HCT116 (cell line): Measurements from ENCODE around the gene AP2A1. TPM values are rescaled to one million over a fixed set of nuclear protein-coding genes. Genes with fewer than 3 reads are reported as not detected.

Experiments used
- ATAC-seq: fragments of 200-7000 bp; cut with Tn5 transposase; 2 replicates; pipeline ENCODE4 v1.9.1; 2020; ENCODE audit warnings: mild to moderate bottlenecking, moderate library complexity
- BruUV-seq: library from RNA; stranded (reverse); fragments of 400-500 nt; replicated peaks from 2 replicates; lab custom pipeline; 2021; lab: Mats Ljungman, UMichigan
- CTCF ChIA-PET: fragments of 300-600 bp; sonication (Branson Sonifier 250); formaldehyde crosslinking; loops from one replicate; lab custom pipeline; 2021; ENCODE audit warnings: antibody characterized with exemption; lab: Charles Lee
- POLR2A ChIA-PET: fragments of 300-600, 350-600 bp; sonication (Branson Sonifier 250); formaldehyde crosslinking; loops from one replicate; lab custom pipeline; 2021; ENCODE audit warnings: antibody characterized with exemption; lab: Charles Lee
- RAD21 ChIA-PET, 2 experiments: fragments of 300-600 bp; sonication (Branson Sonifier 250); formaldehyde crosslinking; loops; one replicate each; lab custom pipeline; 2023; ENCODE audit warnings: low total read pairs in 2 of 2; ENCODE audit not compliant: uncharacterized antibody in 2 of 2, unreplicated experiment in 2 of 2, low non-redundant PET in 1 of 2; lab: Charles Lee
- DNase-seq: peaks from one replicate; pipeline ENCODE4 v3.0.0-alpha.2; 2010; ENCODE audit warnings: low read depth, low spot score
- H2AFZ ChIP-seq: fragments of 200-600 bp; shearing (Covaris generic), sonication (generic); 2 replicates; pipeline ENCODE4 v1.6.1; 2017; ENCODE audit warnings: low read depth, mixed run types, mixed read lengths, antibody characterized with exemption, low read length; ENCODE audit not compliant: poor library complexity, severe bottlenecking
- H3K27ac ChIP-seq: 2 replicates; pipeline ENCODE4 v1.5.1; 2012; ENCODE audit warnings: low read depth, low read length
- H3K27me3 ChIP-seq: fragments of 200-600 bp; sonication (generic); 2 replicates; pipeline ENCODE4 v1.6.1; 2016; ENCODE audit warnings: mixed run types, low read length, mixed read lengths; ENCODE audit not compliant: insufficient read depth
- H3K36me3 ChIP-seq, 2 experiments: fragments of 200-500 bp in 1 of 2; fragments of 200-600 bp in 1 of 2; sonication (Bioruptor generic) in 1 of 2; sonication (generic) in 1 of 2; 2 replicates each; pipeline versions ENCODE4 v1.5.1 to v1.6.1; 2014 to 2016; ENCODE audit warnings: low read length in 2 of 2, inconsistent platforms in 1 of 2, mixed read lengths in 1 of 2, mixed run types in 1 of 2; ENCODE audit not compliant: insufficient read depth in 2 of 2, control insufficient read depth in 1 of 2
- H3K4me1 ChIP-seq, 2 experiments: fragments of 200-600 bp in 1 of 2; sonication (generic) in 1 of 2; 2 replicates each; pipeline versions ENCODE4 v1.5.1 to v1.6.1; 2012 to 2017; ENCODE audit warnings: low read length in 2 of 2, inconsistent platforms in 1 of 2, mild to moderate bottlenecking in 1 of 2, mixed read lengths in 1 of 2, mixed run types in 1 of 2, moderate library complexity in 1 of 2; ENCODE audit not compliant: insufficient read depth in 2 of 2, control insufficient read depth in 1 of 2
- H3K4me2 ChIP-seq: fragments of 200-600 bp; sonication (generic); 2 replicates; pipeline ENCODE4 v1.6.1; 2017; ENCODE audit warnings: mixed run types, low read length, mixed read lengths
- H3K4me3 ChIP-seq, 2 experiments: fragments of 200-600 bp in 1 of 2; sonication (generic) in 1 of 2; replicated peaks in 1 of 2; 2 replicates each; pipeline ENCODE4 v1.5.1; 2011 to 2016; ENCODE audit warnings: low read length in 2 of 2, control low read depth in 1 of 2, low read depth in 1 of 2, mild to moderate bottlenecking in 1 of 2, mixed read lengths in 1 of 2, mixed run types in 1 of 2
- H3K79me2 ChIP-seq: fragments of 200-600 bp; sonication (generic); 2 replicates; pipeline ENCODE4 v1.6.1; 2017; ENCODE audit warnings: mild to moderate bottlenecking, mixed run types, low read length, moderate library complexity, mixed read lengths; ENCODE audit not compliant: insufficient read depth
- H3K9ac ChIP-seq: fragments of 200-600 bp; sonication (generic); 2 replicates; pipeline ENCODE4 v1.6.1; 2016; ENCODE audit warnings: low read length, mixed read lengths
- H3K9me2 ChIP-seq: fragments of 200-600 bp; sonication (generic), shearing (Covaris generic); 2 replicates; pipeline ENCODE4 v1.6.1; 2017; ENCODE audit warnings: mixed run types, mild to moderate bottlenecking, moderate library complexity; ENCODE audit not compliant: insufficient read depth
- H3K9me3 ChIP-seq, 2 experiments: fragments of 200-500 bp in 1 of 2; fragments of 200-600 bp in 1 of 2; sonication (Bioruptor generic) in 1 of 2; sonication (generic) in 1 of 2; 2 replicates each; pipeline ENCODE4 v1.6.1; 2014 to 2017; ENCODE audit warnings: low read length in 2 of 2, mixed read lengths in 2 of 2, inconsistent platforms in 1 of 2, low read depth in 1 of 2, mild to moderate bottlenecking in 1 of 2, mixed run types in 1 of 2, moderate library complexity in 1 of 2; ENCODE audit not compliant: control insufficient read depth in 1 of 2, insufficient read depth in 1 of 2
- H4K20me1 ChIP-seq: fragments of 200-600 bp; sonication (generic), shearing (Covaris generic); 2 replicates; pipeline ENCODE4 v1.6.1; 2017; ENCODE audit warnings: mixed run types, mild to moderate bottlenecking, moderate library complexity; ENCODE audit not compliant: insufficient read depth
- CEBPB ChIP-seq: IDR thresholded peaks from 2 replicates; pipeline ENCODE4 v1.6.1; 2012; ENCODE audit warnings: low read depth
- SIN3A ChIP-seq: IDR thresholded peaks from 2 replicates; pipeline ENCODE4 v1.6.1; 2012; ENCODE audit warnings: low read depth
- SRF ChIP-seq: IDR thresholded peaks from 2 replicates; pipeline ENCODE4 v1.6.1; 2012; ENCODE audit warnings: low read depth
- TCF7L2 ChIP-seq: IDR thresholded peaks from 2 replicates; pipeline ENCODE4 v1.7.0; 2011; ENCODE audit warnings: borderline replicate concordance, inconsistent platforms; ENCODE audit not compliant: insufficient read depth, insufficient read length; ENCODE audit errors: extremely low read depth
- YY1 ChIP-seq: IDR thresholded peaks from 2 replicates; pipeline ENCODE4 v1.6.1; 2011; ENCODE audit warnings: low read length, low read depth, moderate library complexity, mild to moderate bottlenecking; ENCODE audit not compliant: insufficient replicate concordance; ENCODE audit errors: extremely low read depth
- intact Hi-C: fragments of 100-400 bp; cut with micrococcal nuclease; formaldehyde crosslinking; loops from 2 replicates; pipeline ENCODE4 v1.10.0; 2022
- total RNA-seq: library from RNA; stranded (reverse); gene quantifications from one replicate; pipeline ENCODE4 v1.2.1, GENCODE V29; 2021; ENCODE audit not compliant: unreplicated experiment
- TF ChIP-seq, protein P1 (sequence below): IDR thresholded peaks from 2 replicates; pipeline ENCODE4 v1.6.1; 2012; ENCODE audit warnings: low read depth
- TF ChIP-seq, protein P2 (sequence below): IDR thresholded peaks from 2 replicates; pipeline ENCODE4 v1.6.1; 2012

AP2A1 gene
- total RNA-seq, 1 experiment from 2014 or later, result 102 TPM

DNA sequence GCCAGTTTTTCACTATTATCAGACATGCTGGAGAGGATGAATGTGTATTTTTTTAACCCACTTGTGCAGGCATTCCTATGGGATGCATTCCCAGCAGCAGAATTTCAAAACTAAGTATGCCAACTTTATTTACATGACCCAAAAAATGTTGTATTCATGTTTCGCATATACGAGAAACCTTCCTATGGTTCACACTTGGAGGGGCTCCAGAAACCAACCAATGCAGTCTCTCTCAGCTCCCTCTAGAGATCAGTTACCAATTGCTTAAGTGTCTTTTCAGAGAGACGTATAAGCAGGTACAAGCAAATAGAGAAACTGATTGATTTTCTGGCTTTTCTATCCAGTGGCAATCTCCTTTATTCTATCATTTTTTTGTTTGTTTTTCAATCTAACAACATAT lies 78.6 kb downstream of the AP2A1 start (continued):
- TF ChIP-seq, protein P1, sequence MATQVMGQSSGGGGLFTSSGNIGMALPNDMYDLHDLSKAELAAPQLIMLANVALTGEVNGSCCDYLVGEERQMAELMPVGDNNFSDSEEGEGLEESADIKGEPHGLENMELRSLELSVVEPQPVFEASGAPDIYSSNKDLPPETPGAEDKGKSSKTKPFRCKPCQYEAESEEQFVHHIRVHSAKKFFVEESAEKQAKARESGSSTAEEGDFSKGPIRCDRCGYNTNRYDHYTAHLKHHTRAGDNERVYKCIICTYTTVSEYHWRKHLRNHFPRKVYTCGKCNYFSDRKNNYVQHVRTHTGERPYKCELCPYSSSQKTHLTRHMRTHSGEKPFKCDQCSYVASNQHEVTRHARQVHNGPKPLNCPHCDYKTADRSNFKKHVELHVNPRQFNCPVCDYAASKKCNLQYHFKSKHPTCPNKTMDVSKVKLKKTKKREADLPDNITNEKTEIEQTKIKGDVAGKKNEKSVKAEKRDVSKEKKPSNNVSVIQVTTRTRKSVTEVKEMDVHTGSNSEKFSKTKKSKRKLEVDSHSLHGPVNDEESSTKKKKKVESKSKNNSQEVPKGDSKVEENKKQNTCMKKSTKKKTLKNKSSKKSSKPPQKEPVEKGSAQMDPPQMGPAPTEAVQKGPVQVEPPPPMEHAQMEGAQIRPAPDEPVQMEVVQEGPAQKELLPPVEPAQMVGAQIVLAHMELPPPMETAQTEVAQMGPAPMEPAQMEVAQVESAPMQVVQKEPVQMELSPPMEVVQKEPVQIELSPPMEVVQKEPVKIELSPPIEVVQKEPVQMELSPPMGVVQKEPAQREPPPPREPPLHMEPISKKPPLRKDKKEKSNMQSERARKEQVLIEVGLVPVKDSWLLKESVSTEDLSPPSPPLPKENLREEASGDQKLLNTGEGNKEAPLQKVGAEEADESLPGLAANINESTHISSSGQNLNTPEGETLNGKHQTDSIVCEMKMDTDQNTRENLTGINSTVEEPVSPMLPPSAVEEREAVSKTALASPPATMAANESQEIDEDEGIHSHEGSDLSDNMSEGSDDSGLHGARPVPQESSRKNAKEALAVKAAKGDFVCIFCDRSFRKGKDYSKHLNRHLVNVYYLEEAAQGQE, result no peak
- TF ChIP-seq YY1 (no peak), SRF (no peak), TCF7L2 (no peak), CEBPB (no peak), SIN3A (no peak)
- TF ChIP-seq, protein P2, sequence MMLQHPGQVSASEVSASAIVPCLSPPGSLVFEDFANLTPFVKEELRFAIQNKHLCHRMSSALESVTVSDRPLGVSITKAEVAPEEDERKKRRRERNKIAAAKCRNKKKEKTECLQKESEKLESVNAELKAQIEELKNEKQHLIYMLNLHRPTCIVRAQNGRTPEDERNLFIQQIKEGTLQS, result no peak

DNA sequence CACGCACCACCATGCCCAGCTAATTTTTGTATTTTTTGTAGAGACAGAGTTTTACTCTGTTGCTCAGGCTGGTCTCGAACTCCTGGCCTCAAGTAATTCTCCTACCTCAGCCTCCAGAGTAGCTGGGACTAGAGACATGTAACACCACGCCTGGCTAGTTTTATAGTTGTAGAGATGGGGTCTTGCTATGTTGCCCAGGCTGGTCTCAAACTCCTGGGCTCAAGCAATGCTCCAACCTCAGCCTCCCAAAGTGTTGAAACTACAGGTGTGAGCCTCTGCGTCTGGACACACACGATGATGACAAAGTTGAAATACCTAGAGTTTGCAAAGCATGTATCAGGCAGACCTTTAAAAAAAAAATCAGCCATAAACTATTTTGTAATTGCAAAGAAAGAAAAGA lies 79.6 kb downstream of the AP2A1 start:
- ChIA-PET CTCF (no interaction called here), POLR2A (no interaction called here), RAD21 (no interaction called here)
- no peak overlapping the region for H2AFZ ChIP-seq
- H3K9ac ChIP-seq, result no peak overlapping the region
- no peaks in the 10 kb centered on the region for H3K27me3 ChIP-seq
- intact Hi-C loops, result no loop called here
- no TSS peak for BruUV-seq
- no peaks in the 10 kb centered on the region for H3K9me3 ChIP-seq
- no peak overlapping the region for H3K27ac ChIP-seq
- H3K79me2 ChIP-seq, result no peaks in the 10 kb centered on the region
- no peak overlapping the region for H3K4me2 ChIP-seq
- no peak for ATAC-seq
- peaks cover 26 to 30% of the 10 kb centered on the region in 2 experiments for H3K4me1 ChIP-seq
- no peaks in the 10 kb centered on the region for H4K20me1 ChIP-seq
- TF ChIP-seq CEBPB, result no peak
- no peak for DNase-seq
- H3K9me2 ChIP-seq, result no peaks in the 10 kb centered on the region
- H3K36me3 ChIP-seq, result no peaks in the 10 kb centered on the region
- H3K4me3 ChIP-seq, result no peak overlapping the region
